Measurements from ENCODE around the gene FADS6. TPM values are rescaled to one million over a fixed set of nuclear protein-coding genes. Genes with fewer than 3 reads are reported as not detected.

FADS6 gene
- total and polyA plus RNA-seq, 2 of the 13 experiments (the other 11 are each of a cell fraction or from before 2014, with no cell fraction given), result 0.11 TPM

- no peak for TF ChIP-seq ZNF512 (CRISPR knock-in tag; IDR thresholded peaks at IDR 0.05)
- TF ChIP-seq SMAD9 (CRISPR knock-in tag; IDR thresholded peaks at IDR 0.05), result 0 out of 2 replicates have a peak, but pooled peaks have one; percentile 40
- TF ChIP-seq ZNF549 (CRISPR knock-in tag; IDR thresholded peaks at IDR 0.05), result no peak
- no peak for TF ChIP-seq ZBTB39 (CRISPR knock-in tag; IDR thresholded peaks at IDR 0.05)
- no peak for TF ChIP-seq ATF7-NPFF (CRISPR knock-in tag; IDR thresholded peaks at IDR 0.05; ENCODE audit: low read depth)
- 0 out of 2 replicates have a peak, but pooled peaks have one; percentile 29 for TF ChIP-seq ZNF614 (CRISPR knock-in tag; IDR thresholded peaks at IDR 0.05; ENCODE audit: borderline replicate concordance)
- TF ChIP-seq NR3C1 (CRISPR knock-in tag; IDR thresholded peaks at IDR 0.05), result no peak
- peak; percentile 17; the same call in 1 of the 2 replicates for TF ChIP-seq PITX1 (CRISPR knock-in tag; IDR thresholded peaks at IDR 0.05)
- TF ChIP-seq EZH2 (conservative IDR thresholded peaks at IDR 0.05; ENCODE audit: low read depth, low read length), result no peak
- TF ChIP-seq ZNF567 (CRISPR knock-in tag; IDR thresholded peaks at IDR 0.05; ENCODE audit: borderline replicate concordance), result no peak
- TF ChIP-seq CTCF (CRISPR knock-in tag; IDR thresholded peaks at IDR 0.05), result peak; percentile 98
- 0 out of 2 replicates have a peak, but pooled peaks have one; percentile 48 for TF ChIP-seq SMAD1 (CRISPR knock-in tag; IDR thresholded peaks at IDR 0.05; ENCODE audit: borderline replicate concordance, low read depth)
- TF ChIP-seq ZNF547 (CRISPR knock-in tag; IDR thresholded peaks at IDR 0.05), result peak; percentile 77; the same call in 1 of the 2 replicates
- peak; percentile 46; the same call in 1 of the 2 replicates for TF ChIP-seq SALL1 (CRISPR knock-in tag; IDR thresholded peaks at IDR 0.05)
- peak; percentile 32; the same call in 1 of the 2 replicates for TF ChIP-seq ZNF280B (CRISPR knock-in tag; IDR thresholded peaks at IDR 0.05; ENCODE audit: borderline replicate concordance)
- peak; percentile 36 for TF ChIP-seq SRSF1 (optimal IDR thresholded peaks at IDR 0.05; ENCODE audit: low read depth, low read length)
- TF ChIP-seq ATAD3A (CRISPR knock-in tag; IDR thresholded peaks at IDR 0.05), result 0 out of 2 replicates have a peak, but pooled peaks have one; percentile 21
Observed at GRCh38 chr17:74864866-74865395, 28.5 kb downstream of the FADS6 start (continued).
